ENCODE data around the gene KRT71. TPM values are rescaled to one million over a fixed set of nuclear protein-coding genes. Genes with fewer than 3 reads are reported as not detected.

KRT71 gene
- total RNA-seq, 1 donor from 2014 or later, result not detected

DNA sequence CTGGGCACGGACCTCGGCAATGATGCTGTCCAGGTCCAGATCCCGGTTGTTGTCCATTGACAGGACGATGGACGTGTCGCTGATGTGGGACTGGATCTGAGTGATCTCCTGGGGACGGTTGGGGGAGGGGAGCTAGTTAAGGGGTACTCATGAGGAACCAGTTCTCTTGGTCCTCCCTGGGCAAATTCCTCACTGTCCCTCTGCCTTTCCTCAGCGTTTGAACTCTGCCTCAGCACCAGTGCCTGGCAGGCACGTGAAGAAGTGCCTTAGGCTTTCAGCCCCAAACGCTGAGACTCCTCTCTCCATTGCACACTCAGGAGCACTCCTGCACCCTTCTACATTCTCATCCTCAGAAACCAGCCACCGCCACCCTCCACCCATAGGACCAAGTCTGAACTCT, 38.6 kb upstream of the KRT71 start:
- DNase-seq (ENCODE audit: low read depth), result no peak
- H3K4me3 ChIP-seq (ENCODE audit: low read depth, low read length), result no peak overlapping the region
- TF ChIP-seq, protein P1, sequence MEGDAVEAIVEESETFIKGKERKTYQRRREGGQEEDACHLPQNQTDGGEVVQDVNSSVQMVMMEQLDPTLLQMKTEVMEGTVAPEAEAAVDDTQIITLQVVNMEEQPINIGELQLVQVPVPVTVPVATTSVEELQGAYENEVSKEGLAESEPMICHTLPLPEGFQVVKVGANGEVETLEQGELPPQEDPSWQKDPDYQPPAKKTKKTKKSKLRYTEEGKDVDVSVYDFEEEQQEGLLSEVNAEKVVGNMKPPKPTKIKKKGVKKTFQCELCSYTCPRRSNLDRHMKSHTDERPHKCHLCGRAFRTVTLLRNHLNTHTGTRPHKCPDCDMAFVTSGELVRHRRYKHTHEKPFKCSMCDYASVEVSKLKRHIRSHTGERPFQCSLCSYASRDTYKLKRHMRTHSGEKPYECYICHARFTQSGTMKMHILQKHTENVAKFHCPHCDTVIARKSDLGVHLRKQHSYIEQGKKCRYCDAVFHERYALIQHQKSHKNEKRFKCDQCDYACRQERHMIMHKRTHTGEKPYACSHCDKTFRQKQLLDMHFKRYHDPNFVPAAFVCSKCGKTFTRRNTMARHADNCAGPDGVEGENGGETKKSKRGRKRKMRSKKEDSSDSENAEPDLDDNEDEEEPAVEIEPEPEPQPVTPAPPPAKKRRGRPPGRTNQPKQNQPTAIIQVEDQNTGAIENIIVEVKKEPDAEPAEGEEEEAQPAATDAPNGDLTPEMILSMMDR (conservative IDR thresholded peaks at IDR 0.05; ENCODE audit: low read depth, low read length), result no peak

DNA sequence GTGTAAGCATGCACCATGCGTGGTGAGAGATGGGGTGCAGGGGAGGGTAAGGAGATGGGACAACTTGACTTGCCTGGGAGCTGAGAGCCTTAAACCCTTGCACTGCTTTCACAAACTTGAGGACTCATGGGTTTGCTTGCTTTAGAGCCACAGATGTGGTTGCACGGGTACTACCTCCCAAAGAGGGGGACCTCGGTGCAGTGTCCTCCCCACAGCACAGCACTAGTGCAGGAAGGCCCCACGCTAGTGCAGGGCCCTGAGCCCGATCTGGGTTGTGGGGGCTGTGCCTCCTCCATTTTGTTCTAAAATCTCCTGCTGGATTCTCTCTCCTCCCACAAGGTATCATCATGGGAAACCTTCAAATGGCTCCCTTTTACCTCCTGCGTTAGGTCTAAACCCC, 37.1 kb upstream of the KRT71 start:
- TF ChIP-seq, protein P1 (conservative IDR thresholded peaks at IDR 0.05; ENCODE audit: low read depth, low read length), result no peak
- H3K4me3 ChIP-seq (ENCODE audit: low read depth, low read length), result no peak overlapping the region
- DNase-seq (ENCODE audit: low read depth), result no peak

DNA sequence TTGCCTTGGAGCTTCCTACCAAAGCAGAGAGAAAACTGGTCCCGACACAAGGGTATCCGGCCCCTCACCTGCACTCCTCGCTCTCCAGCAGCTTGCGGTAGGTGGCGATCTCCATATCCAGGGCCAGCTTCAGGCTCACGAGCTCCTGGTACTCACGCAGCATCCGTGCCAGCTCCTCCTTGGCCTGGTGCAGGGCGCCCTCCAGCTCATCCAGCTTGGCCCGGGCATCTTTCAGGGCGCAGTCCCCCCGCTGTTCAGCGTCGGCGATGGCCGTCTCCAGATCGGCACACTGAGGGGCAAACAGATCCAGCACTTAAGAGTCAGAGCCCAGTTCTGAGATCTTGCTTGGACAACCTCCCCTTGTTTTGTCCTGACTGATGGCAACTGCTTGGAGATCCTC, 34.6 kb upstream of the KRT71 start:
- no peak for DNase-seq (ENCODE audit: low read depth)
- TF ChIP-seq, protein P1 (conservative IDR thresholded peaks at IDR 0.05; ENCODE audit: low read depth, low read length), result no peak
- H3K4me3 ChIP-seq (ENCODE audit: low read depth, low read length), result no peak overlapping the region

DNA sequence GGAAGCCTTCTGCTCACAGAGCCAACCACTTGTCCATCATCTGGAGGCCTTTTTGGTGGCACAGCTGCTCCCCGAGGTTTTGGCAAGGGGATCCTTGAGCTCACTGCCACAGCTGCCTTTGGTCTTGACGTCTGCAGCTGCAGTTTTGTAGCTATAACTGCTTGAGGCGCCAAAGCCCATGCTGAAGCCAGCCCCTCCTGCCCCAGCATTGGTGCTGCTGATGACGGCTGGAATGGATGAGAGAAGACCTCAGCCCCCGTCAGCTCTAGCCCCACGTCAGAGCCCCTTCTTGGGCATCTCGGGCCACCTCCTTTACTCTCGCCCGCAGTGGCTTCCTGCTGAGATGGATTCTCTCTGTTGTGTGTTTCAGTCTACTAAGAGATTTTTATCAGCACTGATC, 33.0 kb upstream of the KRT71 start:
- no peak for DNase-seq (ENCODE audit: low read depth)
- TF ChIP-seq, protein P1 (conservative IDR thresholded peaks at IDR 0.05; ENCODE audit: low read depth, low read length), result no peak
- H3K4me3 ChIP-seq (ENCODE audit: low read depth, low read length), result no peak overlapping the region

DNA sequence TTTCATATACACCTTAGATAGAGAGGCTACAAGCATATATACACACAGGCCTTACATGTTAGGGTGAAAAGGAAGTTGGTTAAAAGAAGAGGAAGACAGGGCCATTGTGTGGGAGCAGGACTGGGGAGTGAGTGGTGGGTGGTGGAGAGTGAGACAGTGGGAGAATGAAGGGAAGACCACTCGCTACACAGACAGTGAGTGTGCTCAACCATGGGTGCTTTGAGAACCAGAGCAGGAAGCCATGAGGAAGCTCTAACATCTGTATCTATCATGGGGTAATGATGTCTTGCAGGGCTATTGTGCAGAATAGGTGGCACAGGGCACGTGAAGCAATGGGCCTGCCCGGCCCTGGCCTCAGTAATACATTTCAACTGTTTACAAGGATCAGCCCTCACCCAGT, 32.1 kb upstream of the KRT71 start:
- H3K4me3 ChIP-seq (ENCODE audit: low read depth, low read length), result no peak overlapping the region
- no peak for DNase-seq (ENCODE audit: low read depth)
- TF ChIP-seq, protein P1 (conservative IDR thresholded peaks at IDR 0.05; ENCODE audit: low read depth, low read length), result no peak

DNA sequence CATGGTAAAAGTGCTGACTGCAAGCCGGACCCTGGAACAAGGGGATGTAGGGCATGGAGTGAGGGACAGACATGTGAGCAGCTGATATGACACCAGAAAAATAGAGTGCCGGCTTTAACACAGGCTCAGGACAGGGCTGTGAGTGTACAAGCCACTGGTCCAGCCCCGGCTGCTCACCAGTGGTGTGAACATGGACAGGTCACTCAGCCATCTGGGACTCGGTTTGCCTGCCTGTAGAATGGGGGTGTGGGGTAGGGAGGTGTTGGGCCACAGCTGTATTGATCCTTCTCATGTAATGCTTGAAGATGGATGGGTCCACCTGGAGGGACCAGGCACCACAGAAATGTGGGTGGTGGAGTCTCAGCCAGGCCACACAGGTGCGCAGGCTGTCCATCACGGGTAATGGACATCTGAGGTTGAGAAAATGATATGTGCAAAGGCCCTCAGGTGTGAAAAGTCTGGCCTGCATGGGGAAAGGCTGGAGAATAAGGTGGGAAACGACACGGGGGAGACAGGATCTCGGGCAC, 31.3 kb upstream of the KRT71 start:
- DNase-seq (ENCODE audit: low read depth), result no peak
- no peak overlapping the region for H3K4me3 ChIP-seq (ENCODE audit: low read depth, low read length)
- TF ChIP-seq, protein P1 (conservative IDR thresholded peaks at IDR 0.05; ENCODE audit: low read depth, low read length), result no peak

DNA sequence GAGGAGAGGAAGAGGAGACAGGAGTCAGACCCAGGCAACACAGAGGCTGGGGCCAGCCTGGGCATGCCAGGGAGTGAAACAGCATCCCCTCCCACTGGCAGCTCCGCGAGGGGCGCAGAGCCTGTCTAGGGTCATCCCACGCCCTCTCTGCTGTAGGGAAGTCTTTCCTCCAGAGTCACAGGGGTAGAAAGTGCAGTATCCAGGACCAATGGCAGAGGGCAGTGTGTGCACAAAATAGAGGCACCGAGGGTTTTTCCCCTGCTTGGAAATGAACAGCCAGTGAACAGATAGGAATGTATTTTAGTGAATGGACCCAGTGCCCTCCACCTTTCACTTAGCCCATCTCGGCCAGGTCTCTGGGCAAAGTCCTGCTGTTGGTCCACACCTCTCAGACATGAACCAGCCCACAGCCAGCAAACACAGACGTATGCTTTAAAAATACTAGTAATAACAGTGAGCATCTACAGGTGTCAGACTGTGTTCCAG, 30.1 kb upstream of the KRT71 start:
- no peak for DNase-seq (ENCODE audit: low read depth)
- TF ChIP-seq, protein P1 (conservative IDR thresholded peaks at IDR 0.05; ENCODE audit: low read depth, low read length), result peak; percentile 86
- no peak overlapping the region for H3K4me3 ChIP-seq (ENCODE audit: low read depth, low read length)
